GM19397 (cell line): ENCODE measurements around the gene CAPS2.
A peak's percentile ranks its signal among the peaks of the same experiment; 100 is the strongest.
"Not testable (repeated sequence)": the region's sequence is repeated elsewhere in the genome, so short reads cannot be mapped to it uniquely, and the experiment has no call there.

Experiments
- ATAC-seq: cut with Tn5 transposase; IDR thresholded peaks from one replicate; pipeline ENCODE4 v1.9.1; 2021; ENCODE audit warnings: mild to moderate bottlenecking, moderate library complexity; ENCODE audit not compliant: unreplicated experiment

CAPS2 gene

DNA sequence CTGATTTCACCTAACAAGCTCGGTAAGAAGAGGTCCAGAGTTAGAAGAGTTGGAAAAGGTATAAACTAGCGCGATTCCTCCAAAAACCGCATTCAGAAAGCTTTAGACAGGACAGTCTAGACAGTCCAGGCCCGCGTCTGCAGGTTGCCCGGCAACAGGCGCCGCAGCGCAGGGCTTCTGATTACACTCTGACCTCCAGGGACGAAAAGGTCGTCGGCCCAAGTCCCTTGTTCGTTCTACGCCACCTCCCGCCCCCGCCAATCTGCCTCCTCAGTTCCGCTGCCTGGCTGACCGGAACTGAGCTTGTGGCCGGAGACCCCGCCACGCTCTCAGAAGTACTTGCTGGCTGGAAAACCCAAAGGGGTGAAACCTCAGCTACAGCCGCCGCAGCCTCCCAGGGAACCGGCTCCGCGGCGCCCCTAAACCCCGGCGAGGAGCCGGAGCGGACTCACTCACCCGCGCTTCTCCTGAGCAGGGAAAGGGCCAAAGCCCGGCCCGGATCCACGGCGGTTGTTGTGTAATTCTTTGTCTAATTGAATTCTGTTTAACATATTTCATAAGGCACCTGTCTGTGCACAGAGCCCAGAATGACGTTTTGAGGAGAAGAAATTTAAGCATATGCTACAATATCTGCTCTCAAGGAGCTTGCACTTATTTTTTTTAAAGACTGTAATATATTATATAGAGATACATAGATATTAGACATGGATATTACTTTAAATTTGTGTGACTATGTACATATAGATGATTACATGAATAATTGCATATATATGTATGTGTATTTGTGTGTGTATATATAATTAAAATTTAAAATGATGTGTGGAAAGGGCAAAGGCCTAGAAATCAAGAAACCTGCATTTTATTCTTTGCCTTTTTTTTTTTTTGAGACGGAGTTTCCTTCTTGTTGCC lies at the start of gene CAPS2:
Gene CAPS2, minus strand, starts transcription at position 407 of the 909 bp plus-strand sequence. CDS start 3,826 bp downstream, outside the sequence.
- ATAC-seq: peak; percentile 92

DNA sequence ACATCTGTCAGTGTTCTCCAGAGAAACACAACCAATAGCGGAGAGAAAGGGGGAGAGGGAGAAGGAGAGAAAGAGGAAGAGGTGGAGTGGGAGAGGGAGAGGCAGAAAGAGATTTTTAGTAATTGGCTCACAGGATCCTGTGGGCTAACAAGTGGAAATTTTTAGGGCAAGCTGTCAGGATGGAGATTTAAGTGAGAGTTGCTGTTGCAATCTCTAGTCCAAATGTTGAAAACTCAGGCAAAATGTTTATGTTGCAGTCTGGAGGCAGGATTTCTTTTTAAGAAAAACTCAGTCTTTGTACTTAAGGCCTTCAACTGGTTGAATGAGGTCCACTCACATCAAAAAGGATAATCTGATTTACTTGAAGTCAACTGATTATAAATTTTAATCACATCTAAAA lies 48.2 kb upstream of the CAPS2 start:
- no peak for ATAC-seq

DNA sequence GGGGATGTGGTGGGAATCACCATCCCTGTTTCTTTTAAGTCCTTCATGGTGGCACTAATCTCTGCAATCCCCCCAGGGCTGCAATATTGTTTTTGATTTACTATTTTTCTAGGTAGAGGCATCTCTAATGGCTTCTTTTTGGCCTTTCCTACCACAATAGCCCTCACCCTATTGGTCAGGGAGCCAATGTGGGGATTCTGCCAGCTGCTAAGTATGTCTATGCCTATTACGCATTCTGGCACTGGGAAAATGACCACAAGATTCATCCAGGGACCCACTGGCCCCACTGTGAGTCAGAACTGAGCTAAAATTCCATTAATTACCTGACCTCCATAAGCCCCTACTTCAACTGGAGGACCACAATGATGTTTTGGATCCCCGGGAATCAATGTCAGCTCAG lies 44.8 kb upstream of the CAPS2 start:
- ATAC-seq: no peak

DNA sequence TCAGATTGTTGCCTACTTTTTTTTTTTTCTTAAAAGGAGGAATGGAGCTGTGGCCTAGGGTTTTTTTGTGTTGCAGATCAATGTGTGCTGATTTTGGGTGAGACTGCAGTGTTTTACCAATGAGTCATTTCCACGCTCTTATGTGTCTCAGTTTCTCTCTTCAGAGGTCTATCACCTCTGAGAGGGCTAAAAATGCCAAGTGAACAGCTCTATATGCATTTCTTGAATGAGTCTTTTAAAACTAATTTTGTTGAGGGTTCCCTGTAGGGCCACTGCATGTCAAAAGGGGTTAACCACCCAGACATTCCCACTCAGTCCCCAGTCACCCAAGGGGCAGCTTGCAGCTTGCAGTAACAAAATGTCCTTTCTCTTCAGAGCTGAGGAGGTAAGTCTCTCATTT lies 36.5 kb upstream of the CAPS2 start:
- ATAC-seq: peak; percentile 61

DNA sequence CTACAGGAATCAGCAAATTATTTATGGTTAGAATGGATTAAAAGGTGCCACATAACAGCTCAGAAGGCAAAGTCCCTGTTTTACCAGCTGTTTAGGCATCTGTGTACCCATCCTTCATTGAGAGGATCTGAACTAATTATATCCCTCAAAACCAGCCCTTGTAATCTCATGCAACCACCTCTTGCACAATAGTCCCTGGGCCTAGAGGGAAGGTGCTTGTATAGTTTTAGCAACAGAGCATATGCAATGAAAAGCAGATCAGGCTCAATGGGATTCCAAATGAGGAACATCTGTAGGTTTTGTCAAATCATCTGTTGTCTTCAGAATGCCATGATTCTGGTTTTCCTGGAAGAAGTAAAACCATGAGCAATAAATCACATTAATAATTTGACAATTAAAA lies 34.8 kb upstream of the CAPS2 start:
- no peak for ATAC-seq

DNA sequence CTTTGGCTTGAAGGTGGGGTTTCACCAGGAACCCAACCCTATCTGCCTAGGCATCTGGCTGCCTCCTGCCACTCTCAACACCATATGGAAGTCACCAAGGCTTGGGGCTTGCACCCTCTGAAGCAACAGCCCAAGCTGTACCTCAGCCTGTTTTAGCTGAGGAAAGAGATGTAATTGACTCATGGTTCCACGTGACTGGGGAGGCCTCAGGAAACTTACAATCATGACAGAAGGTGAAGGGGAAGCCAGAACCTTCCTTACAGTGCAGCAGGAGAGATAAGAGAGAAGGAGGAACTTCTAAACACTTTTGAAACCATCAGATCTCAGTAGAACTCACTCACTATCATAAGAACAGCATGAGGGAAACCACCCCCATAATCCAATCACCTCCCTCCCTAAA lies 31.3 kb upstream of the CAPS2 start:
- ATAC-seq: no peak

DNA sequence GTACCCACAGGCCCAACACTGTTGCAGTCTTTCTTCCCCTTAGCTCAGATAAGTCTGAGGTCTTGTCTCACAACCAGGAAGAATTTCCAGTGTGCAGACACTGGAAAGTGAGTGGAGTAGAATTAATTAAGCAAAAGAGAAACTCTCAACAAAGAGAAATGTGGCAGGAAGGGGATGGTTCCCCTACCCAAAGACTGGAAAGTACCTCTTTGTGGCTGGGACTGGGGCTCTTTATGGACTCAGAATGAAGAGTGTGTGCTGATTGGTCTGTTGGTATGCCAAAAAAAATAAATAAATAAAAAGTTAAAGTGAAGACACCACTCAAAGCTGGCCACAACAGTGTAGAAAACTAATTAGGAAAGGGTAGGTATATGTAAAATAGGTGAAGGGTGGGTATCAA lies 30.8 kb upstream of the CAPS2 start:
- no peak for ATAC-seq

DNA sequence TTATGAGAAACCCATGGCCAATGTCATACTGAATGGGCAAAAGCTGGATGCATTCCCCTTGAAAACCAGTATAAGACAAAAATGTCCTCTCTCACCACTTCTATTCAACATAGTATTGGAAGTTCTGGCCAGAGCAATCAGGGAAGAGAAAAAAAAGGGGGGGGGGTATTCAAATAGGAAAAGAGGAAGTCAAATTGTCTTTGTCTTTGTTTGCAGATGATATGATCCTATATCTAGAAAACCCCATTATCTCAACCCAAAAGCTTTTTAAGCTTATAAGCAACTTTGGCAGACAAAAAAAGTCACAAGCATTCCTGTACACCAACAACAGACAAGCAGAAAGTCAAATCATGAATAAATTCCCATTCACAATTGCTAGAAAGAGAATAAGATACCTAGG lies 23.9 kb upstream of the CAPS2 start:
- ATAC-seq: no peak

DNA sequence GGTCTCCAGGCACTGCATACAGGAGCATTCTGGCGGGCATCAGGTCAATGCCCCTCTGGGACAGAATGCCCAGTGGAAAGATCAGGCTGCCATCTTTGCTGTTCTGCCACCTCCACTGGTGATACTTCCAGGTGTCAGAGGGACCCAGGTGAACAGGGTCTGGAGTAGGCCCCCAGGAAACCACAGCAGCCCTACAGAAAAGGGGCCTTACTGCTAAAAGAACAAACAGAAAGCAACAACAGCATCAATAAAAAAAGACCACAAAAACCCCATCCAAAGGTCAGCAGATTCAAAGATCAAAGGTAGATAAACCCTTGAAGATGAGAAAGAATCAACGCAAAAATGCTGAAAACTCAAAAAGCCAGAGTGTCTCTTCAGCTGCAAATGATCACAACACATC lies 20.3 kb upstream of the CAPS2 start:
- ATAC-seq: no peak

DNA sequence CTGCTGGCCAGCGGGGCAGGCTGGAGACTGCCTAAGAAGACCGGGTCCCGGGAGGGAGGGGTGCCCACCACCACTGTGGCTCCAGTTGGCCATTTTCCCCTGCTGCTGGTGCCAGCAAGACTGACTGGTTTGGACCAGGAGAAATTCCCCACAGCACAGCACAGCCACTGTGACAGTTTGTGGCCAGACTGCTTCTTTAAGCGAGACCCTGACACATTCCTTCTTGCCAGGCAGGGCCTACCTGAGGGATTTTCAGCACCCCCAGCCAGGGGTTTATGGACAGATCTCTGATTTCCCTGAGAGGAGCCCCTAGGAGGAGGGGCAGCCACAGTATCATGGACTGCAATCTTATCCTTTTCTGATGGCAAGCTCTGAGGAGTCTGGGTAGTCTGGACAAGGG lies 19.8 kb upstream of the CAPS2 start:
- no peak for ATAC-seq

DNA sequence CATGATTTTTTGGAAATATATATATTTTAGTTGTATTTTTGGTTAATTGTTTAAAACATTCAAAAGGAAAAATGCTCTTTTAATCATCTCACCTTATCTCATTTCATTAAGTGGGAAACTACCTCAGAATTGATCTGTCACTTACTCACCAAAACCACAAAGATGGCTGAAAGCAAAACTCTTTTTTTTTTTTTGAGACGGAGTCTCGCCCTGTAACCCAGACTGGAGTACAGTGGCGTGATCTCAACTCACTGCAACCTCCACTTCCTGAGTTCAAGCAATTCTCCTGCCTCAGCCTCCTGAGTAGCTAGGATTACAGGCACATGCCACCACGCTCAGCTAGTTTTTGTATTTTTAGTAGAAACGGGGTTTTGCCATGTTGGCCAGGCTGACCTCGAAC lies 16.1 kb upstream of the CAPS2 start:
- not testable (repeated sequence) for ATAC-seq

DNA sequence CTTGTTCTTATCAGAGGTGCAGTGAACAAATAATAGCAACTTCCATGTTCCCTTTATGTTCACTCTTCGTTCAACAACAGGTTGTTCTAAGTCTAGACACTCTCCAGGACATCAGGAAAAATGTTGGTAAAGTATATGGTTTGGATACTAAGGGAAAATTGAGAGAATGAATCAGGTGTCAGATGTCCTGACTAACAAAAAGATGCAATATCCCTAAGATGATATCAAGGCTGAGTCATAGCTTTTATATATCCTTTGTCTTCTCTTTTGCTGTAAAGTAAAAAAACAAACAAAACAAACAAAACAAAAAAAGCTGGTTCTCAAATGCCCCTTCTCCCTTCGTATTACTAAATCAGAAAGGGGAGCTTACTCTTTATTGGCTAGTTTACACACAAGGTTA lies 15.4 kb upstream of the CAPS2 start:
- ATAC-seq: no peak

DNA sequence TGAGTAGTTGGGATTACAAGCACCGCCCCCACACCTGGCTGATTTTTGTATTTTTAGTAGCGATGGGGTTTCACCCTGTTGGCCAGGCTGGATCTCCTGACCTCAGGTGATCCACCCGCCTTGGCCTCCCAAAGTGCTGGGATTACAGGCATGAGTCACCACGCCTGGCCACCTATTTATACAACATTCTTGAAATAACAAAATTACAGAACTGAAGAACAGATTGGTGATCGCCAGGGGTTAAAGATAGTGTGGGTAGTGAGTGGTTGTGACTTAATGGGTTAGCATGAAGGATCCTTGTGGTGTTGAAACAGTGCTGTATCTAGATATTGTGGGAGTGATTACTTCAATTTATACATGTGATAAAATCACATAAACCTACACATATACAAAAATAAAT lies 11.7 kb upstream of the CAPS2 start:
- ATAC-seq: no peak

DNA sequence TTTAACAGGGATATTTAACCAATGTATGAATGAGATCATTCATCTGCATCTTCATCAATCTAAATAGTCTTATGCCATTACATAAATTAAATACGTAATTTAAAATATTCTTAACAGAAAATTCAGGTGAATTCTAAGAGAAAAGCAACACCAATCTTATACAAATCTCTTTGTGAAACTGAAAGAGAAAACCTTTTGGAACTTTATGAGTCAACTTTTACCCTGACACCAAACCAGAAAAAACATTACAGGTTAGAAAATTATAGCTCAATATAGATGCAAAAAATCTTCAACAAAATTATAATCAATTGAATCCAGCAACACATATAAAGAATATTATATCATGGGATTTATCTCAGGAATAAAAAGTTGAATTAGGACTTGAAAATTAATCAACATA lies 7.8 kb upstream of the CAPS2 start:
- ATAC-seq: no peak

DNA sequence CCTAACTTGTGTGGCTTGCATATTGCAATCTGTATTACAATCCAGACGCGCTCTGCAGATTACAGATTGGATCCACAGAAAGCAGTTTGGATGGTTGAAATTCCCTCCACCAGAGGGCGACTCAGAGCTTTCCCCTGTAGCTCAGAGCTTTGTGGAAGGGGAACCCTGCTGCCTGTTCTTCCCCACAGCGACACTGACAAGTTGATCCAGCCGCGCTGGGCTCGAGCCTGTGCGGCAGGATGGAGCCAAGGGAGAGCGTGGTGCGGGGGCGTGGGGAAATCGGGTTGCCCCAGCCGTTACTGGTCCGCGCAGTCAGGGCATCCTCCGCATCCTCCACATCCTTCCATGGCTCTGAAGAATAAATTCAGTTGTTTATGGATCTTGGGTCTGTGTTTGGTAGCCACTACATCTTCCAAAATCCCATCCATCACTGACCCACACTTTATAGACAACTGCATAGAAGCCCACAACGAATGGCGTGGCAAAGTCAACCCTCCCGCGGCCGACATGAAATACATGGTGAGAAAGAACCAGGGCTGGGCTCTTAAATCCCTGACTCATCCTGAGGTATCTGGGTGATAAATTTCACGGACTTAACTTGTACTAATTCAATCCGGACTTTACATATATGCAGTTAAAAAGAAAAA lies 4.4 kb upstream of the CAPS2 start, which contains the start of gene GLIPR1L1:
Gene GLIPR1L1, plus strand, starts transcription at position 287 of the 647 bp plus-strand sequence. Its CDS starts 59 bp downstream, at position 346.
- peak; percentile 50 for ATAC-seq

DNA sequence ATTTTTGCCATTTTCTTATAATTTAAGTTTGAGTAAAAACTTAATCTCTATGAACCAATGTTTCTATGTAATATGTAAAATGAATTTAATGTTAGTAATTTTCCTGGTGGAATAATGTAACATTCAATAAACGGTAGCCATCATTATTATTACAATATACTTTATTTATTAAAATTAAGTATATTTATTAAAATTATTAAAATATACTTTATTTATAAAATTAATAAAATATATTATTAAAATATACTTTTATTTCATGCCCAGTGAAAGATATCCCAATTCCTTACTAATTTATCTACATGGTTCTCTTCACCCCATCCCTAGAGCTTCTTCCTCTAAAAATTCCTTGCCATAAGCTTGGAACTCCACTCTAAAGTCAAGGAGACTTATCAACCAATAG lies 2.5 kb downstream of the CAPS2 start:
- no peak for ATAC-seq

DNA sequence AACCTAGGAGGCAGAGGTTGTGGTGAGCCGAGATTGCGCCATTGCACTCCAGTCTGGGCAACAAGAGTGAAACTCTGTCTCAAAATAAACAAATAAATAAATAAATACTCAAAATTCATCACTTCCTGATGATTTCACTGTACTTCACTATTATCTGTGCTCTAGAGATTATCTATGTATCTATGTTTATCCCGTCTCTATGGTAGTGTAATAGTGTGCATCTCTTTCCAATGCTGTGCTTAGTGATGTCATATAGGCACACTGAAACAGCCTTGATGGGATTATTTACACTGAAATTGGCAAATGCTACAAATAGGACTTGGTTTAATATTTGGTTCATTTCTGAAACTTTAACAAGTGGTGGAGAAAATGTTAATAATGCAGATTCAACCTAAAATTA lies 6.5 kb downstream of the CAPS2 start:
- ATAC-seq: no peak

DNA sequence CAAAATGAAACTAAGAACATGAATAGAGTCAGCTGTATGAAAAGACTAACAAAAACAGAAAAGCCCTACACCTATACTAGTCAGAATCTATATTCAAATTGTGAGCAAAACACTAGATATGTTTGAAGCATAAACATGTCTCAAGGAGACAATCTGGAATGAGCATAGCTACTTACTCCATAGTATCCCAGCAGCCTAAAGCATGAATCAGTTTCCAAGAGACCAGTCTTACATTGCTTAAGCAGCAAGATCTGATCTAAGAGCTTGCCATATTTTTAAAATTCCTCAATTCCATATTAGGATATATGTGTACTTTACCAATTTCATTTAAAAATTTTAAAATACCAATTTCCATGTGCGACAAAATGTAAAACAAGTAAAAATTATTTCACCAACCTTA lies 7.7 kb downstream of the CAPS2 start:
- no peak for ATAC-seq

DNA sequence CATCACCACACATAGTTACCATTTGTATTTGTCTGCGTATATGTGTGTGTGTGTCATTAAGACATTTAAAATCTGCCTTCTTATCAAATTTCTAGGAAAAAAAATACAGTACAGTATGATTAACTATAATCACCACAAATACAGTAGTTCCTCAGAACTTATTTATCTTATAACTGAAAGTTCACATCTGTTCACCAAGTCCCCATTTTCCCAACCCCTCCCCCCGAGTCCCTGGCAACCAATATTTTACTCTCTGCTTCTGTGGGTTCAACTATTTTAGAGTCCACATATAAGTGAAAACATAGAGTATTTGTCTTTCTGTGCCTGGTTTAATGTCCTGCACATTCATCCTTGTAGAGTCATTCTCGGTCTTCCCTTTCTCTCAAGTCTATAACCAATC lies 12.3 kb downstream of the CAPS2 start:
- no peak for ATAC-seq

DNA sequence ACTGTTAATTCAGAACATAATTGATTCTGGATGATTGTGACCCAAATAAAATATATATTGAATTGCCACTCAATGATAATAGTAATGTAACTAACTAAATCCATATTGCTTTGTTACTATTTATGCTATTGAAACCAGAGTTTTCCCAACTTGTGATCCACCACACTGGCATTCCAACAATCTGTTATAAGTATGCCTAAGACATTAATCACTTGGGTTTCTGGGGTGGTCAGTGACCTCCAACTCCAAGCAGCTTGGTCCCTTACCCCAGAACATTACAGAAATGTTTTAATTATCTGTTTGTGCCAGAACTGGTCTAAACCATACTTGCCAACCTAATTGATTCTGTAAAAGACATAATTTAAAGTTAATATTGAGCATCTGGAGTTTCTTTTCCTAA lies 14.6 kb downstream of the CAPS2 start:
- no peak for ATAC-seq

DNA sequence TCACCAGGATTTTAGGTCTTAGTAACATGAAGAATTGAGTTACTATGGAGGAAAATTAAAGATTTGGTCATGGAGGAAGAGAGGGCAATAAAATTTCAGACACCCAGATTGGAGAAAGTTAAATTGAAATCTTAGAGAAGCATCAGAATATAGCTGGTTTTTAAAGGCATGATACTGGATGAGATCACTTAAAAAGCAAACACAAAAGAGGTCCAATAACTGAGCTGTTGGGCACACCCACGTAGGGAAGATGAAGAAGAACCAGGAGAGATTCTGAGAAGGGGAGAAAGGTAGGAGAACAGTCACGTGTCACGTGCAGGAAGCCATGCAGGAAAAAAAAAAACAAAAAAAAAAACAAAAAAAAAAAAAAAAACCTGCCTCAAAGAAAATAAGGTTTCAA lies 18.8 kb downstream of the CAPS2 start:
- no peak for ATAC-seq

DNA sequence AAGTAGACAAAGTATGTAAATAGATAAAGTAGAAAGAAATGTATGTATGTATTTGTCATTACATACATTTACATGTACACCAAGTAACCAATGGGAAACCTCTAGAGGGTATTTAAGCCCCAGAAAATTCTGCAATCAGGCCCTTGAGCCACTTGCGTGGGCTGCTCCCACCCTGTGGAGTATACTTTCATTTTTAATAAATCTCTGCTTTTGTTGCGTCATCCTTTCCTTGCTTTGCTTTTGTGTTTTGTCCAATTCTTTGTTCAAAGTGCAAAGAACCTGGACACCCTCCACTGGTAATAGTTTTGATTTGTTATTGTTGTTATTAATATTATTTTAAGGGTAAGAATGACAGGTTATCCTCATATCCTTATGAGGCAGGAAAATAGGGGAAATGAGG lies 21.8 kb downstream of the CAPS2 start:
- ATAC-seq: no peak
